Chondrocyte (in vitro differentiated cells): ENCODE measurements around the gene TDRKH. TPM values are rescaled to one million over a fixed set of nuclear protein-coding genes. Genes with fewer than 3 reads are reported as not detected.

Experiments
- DNase-seq: peaks from one replicate; pipeline ENCODE4 v3.0.0; 2021; ENCODE audit warnings: mixed read lengths, low spot score
- H3K27ac Mint-ChIP-seq: one replicate; pipeline ENCODE4 v1.8.0; 2021; ENCODE audit warnings: mild to moderate bottlenecking, moderate library complexity, mixed read lengths; ENCODE audit not compliant: unreplicated experiment
- H3K27me3 Mint-ChIP-seq: 2 replicates; pipeline ENCODE4 v1.8.0; 2021; ENCODE audit warnings: low read depth, mixed read lengths
- H3K36me3 Mint-ChIP-seq: 2 replicates; pipeline ENCODE4 v1.8.0; 2021; ENCODE audit warnings: low read depth, mixed read lengths
- H3K4me1 Mint-ChIP-seq: 2 replicates; pipeline ENCODE4 v1.8.0; 2021; ENCODE audit warnings: low read depth, mild to moderate bottlenecking, mixed read lengths
- H3K4me3 Mint-ChIP-seq: one replicate; pipeline ENCODE4 v1.8.0; 2021; ENCODE audit warnings: mild to moderate bottlenecking, moderate library complexity, mixed read lengths; ENCODE audit not compliant: unreplicated experiment
- H3K9me3 Mint-ChIP-seq: 2 replicates; pipeline ENCODE4 v1.8.0; 2021; ENCODE audit warnings: low read depth, mixed read lengths
- CTCF ChIP-seq: fragments of 200-600 bp; sonication (generic); IDR thresholded peaks from 2 replicates; pipeline ENCODE4 v1.5.0; 2021; ENCODE audit warnings: antibody characterized with exemption, mild to moderate bottlenecking, moderate library complexity
- total RNA-seq: library from RNA; stranded (reverse); gene quantifications from 3 replicates; pipeline ENCODE4 v1.2.1, GENCODE V29; 2021

Gene TDRKH
- total RNA-seq, 1 donor from 2014 or later, result 6.8 TPM

GRCh38 chr1:151801846-151802245 is 11.5 kb upstream of the TDRKH start:
- H3K4me1 Mint-ChIP-seq, result no peaks in the 10 kb centered on the region
- no peaks in the 10 kb centered on the region for H3K9me3 Mint-ChIP-seq
- H3K27me3 Mint-ChIP-seq, result peaks cover 55% of the 10 kb centered on the region
- no peak for DNase-seq
- no peak overlapping the region for H3K27ac Mint-ChIP-seq
- no peak overlapping the region for H3K4me3 Mint-ChIP-seq
- peaks cover 2% of the 10 kb centered on the region for H3K36me3 Mint-ChIP-seq
- TF ChIP-seq CTCF, result no peak

GRCh38 chr1:151801310-151801820 is 11.1 kb upstream of the TDRKH start:
- TF ChIP-seq CTCF, result no peak
- Mint-ChIP-seq H3K9me3 (no peaks in the 10 kb centered on the region), H3K4me3 (no peak overlapping the region), H3K27ac (no peak overlapping the region), H3K27me3 (peaks cover 51% of the 10 kb centered on the region), H3K36me3 (peaks cover 2% of the 10 kb centered on the region), H3K4me1 (no peaks in the 10 kb centered on the region)
- no peak for DNase-seq

GRCh38 chr1:151800830-151801229 is 10.5 kb upstream of the TDRKH start:
- no peak overlapping the region for H3K27ac Mint-ChIP-seq
- H3K36me3 Mint-ChIP-seq, result peaks cover 2% of the 10 kb centered on the region
- H3K9me3 Mint-ChIP-seq, result no peaks in the 10 kb centered on the region
- TF ChIP-seq CTCF, result no peak
- no peak overlapping the region for H3K4me3 Mint-ChIP-seq
- H3K27me3 Mint-ChIP-seq, result peaks cover 46% of the 10 kb centered on the region
- H3K4me1 Mint-ChIP-seq, result no peaks in the 10 kb centered on the region
- no peak for DNase-seq

- H3K4me1 Mint-ChIP-seq, result no peaks in the 10 kb centered on the region
- no peak for TF ChIP-seq CTCF
- H3K27ac Mint-ChIP-seq, result no peak overlapping the region
- no peaks in the 10 kb centered on the region for H3K9me3 Mint-ChIP-seq
- peaks cover 34% of the 10 kb centered on the region for H3K27me3 Mint-ChIP-seq
- H3K4me3 Mint-ChIP-seq, result no peak overlapping the region
- no peak for DNase-seq
- peaks cover 2% of the 10 kb centered on the region for H3K36me3 Mint-ChIP-seq
These were observed 9.1 kb upstream of the TDRKH start for GRCh38 chr1:151799179-151800022.

GRCh38 chr1:151798571-151798970 is 8.3 kb upstream of the TDRKH start:
- H3K9me3 Mint-ChIP-seq, result no peaks in the 10 kb centered on the region
- H3K27me3 Mint-ChIP-seq, result peaks cover 25% of the 10 kb centered on the region
- no peak for DNase-seq
- H3K4me3 Mint-ChIP-seq, result no peak overlapping the region
- no peak for TF ChIP-seq CTCF
- H3K27ac Mint-ChIP-seq, result no peak overlapping the region
- H3K36me3 Mint-ChIP-seq, result peaks cover 2% of the 10 kb centered on the region
- H3K4me1 Mint-ChIP-seq, result no peaks in the 10 kb centered on the region
